Natural killer cell (primary cell): ENCODE measurements around the gene ARHGEF37. TPM values are rescaled to one million over a fixed set of nuclear protein-coding genes. Genes with fewer than 3 reads are reported as not detected.

Experiments used
- ATAC-seq, 3 donors: fragments of 150-1000 bp in 2 of 3; fragments of 200-7000 bp in 1 of 3; cut with Tn5 transposase; 1 replicate in 1 of 3; 2 replicates in 2 of 3; pipeline ENCODE4 v1.10.0; 2021; ENCODE audit warnings: mild to moderate bottlenecking in 2 of 3, moderate library complexity in 2 of 3
- DNase-seq, 2 donors: peaks; one replicate each; pipeline versions ENCODE4 v3.0.0 to v3.0.0-alpha.2; 2013 to 2021; ENCODE audit warnings: mixed read lengths in 1 of 2
- H3K27ac ChIP-seq: one replicate; pipeline ENCODE4 v1.5.1; 2013; ENCODE audit warnings: mild to moderate bottlenecking, low read length
- H3K27me3 ChIP-seq: one replicate; pipeline ENCODE4 v1.6.1; 2013; ENCODE audit warnings: low read length; ENCODE audit not compliant: control insufficient read depth, insufficient read depth
- H3K36me3 ChIP-seq: one replicate; pipeline ENCODE4 v1.6.1; 2013; ENCODE audit warnings: low read length; ENCODE audit not compliant: control insufficient read depth, insufficient read depth
- H3K4me1 ChIP-seq: one replicate; pipeline ENCODE4 v1.6.1; 2013; ENCODE audit warnings: low read length; ENCODE audit not compliant: control insufficient read depth, insufficient read depth
- H3K4me3 ChIP-seq: one replicate; pipeline ENCODE4 v1.5.1; 2013; ENCODE audit warnings: low read length
- H3K9me3 ChIP-seq: one replicate; pipeline ENCODE4 v1.6.1; 2013; ENCODE audit warnings: low read length; ENCODE audit not compliant: control insufficient read depth, insufficient read depth
- H3K27ac Mint-ChIP-seq, 2 donors: one replicate each; pipeline ENCODE4 v1.8.0; 2022; ENCODE audit warnings: mild to moderate bottlenecking in 2 of 2, mixed read lengths in 2 of 2, moderate library complexity in 1 of 2
- H3K27me3 Mint-ChIP-seq, 2 donors: one replicate each; pipeline ENCODE4 v1.8.0; 2022; ENCODE audit warnings: low read depth in 2 of 2, mixed read lengths in 2 of 2
- H3K36me3 Mint-ChIP-seq: one replicate; pipeline ENCODE4 v1.8.0; 2022; ENCODE audit warnings: mixed read lengths
- H3K4me1 Mint-ChIP-seq, 2 donors: one replicate each; pipeline ENCODE4 v1.8.0; 2022; ENCODE audit warnings: mixed read lengths in 2 of 2
- H3K4me3 Mint-ChIP-seq: one replicate; pipeline ENCODE4 v1.8.0; 2022; ENCODE audit warnings: mild to moderate bottlenecking, moderate library complexity, mixed read lengths
- H3K9me3 Mint-ChIP-seq, 2 donors: one replicate each; pipeline ENCODE4 v1.8.0; 2022; ENCODE audit warnings: mixed read lengths in 2 of 2
- WGBS: methylation state at CpG from one replicate; pipeline ENCODE4 v1.1.7; 2013; ENCODE audit warnings: missing lambda C conversion rate; ENCODE audit not compliant: insufficient coverage; 5-methylcytosine and 5-hydroxymethylcytosine counted together
- intact Hi-C: fragments of 100-400 bp; cut with micrococcal nuclease; formaldehyde crosslinking; loops from one replicate; pipeline ENCODE4 v1.14.2; 2022
- total RNA-seq, 4 donors: library from RNA; stranded (reverse); fragments of 120-200 nt in 1 of 4; gene quantifications; one replicate each; pipeline versions ENCODE4 v1.2.3 to v1.2.4, GENCODE V29; 2013 to 2022
- TF ChIP-seq, protein P1 (sequence below): fragments of 200-600 bp; IDR thresholded peaks from one replicate; pipeline ENCODE4 v1.8.0; 2022; ENCODE audit warnings: antibody characterized with exemption

The ARHGEF37 gene
- total RNA-seq, 3 donors from 2014 or later (not counting 1 experiment from before 2014, with no cell fraction given) = 0.61 to 2.6 TPM; not detected in 1

DNA sequence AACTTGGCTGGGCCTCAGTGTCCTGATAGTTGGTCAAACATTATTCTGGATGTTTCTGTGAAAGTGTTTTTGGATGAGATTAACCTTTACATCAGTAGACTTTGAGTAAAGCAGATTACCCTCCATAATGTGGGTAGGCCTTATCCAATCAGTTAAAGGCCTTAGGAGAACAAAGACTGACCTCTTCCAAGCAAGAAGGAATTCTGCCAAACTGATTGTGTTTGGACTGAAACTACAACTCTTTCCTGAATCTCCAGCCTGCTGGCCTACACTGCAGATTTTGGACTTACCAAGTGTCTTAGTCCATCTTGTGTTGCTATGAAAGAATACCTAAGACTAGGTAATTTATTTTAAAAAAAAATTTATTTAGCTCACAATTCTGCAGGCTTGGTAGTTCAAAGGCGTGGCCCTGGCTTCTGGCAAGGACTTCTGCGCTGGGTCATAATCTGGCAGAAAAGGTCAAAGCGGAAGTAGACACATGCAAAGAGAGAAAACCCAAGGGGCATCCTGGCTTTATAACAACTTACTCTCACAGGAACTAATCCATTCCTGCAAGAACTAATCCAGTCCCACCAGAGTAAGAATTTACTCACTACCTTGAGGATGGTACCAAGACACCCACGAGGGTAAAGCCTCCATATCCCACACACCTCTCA lies 8.6 kb upstream of the ARHGEF37 start:
- Mint-ChIP-seq H3K27ac (no peak overlapping the region), H3K27me3 (peaks cover 0 to 3% of the 10 kb centered on the region in 2 donors), H3K36me3 (no peaks in the 10 kb centered on the region), H3K4me3 (no peak overlapping the region), H3K9me3 (no peaks in the 10 kb centered on the region), H3K4me1 (no peaks in the 10 kb centered on the region)
- TF ChIP-seq, protein P1, sequence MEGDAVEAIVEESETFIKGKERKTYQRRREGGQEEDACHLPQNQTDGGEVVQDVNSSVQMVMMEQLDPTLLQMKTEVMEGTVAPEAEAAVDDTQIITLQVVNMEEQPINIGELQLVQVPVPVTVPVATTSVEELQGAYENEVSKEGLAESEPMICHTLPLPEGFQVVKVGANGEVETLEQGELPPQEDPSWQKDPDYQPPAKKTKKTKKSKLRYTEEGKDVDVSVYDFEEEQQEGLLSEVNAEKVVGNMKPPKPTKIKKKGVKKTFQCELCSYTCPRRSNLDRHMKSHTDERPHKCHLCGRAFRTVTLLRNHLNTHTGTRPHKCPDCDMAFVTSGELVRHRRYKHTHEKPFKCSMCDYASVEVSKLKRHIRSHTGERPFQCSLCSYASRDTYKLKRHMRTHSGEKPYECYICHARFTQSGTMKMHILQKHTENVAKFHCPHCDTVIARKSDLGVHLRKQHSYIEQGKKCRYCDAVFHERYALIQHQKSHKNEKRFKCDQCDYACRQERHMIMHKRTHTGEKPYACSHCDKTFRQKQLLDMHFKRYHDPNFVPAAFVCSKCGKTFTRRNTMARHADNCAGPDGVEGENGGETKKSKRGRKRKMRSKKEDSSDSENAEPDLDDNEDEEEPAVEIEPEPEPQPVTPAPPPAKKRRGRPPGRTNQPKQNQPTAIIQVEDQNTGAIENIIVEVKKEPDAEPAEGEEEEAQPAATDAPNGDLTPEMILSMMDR = no peak
- Histone ChIP-seq H3K36me3 (no peaks in the 10 kb centered on the region), H3K27me3 (no peaks in the 10 kb centered on the region), H3K4me1 (no peaks in the 10 kb centered on the region), H3K4me3 (no peak overlapping the region), H3K27ac (no peak overlapping the region), H3K9me3 (no peaks in the 10 kb centered on the region)
- DNase-seq (no peak), ATAC-seq (no peak)
- WGBS = 88% methylated on average over 4 of the region's 4 CpGs
- intact Hi-C loops = no loop called here

GRCh38 chr5:149575131-149575530 lies 6.2 kb upstream of the ARHGEF37 start:
- Histone ChIP-seq H3K27me3 (no peaks in the 10 kb centered on the region), H3K27ac (no peak overlapping the region), H3K9me3 (no peaks in the 10 kb centered on the region), H3K36me3 (no peaks in the 10 kb centered on the region), H3K4me3 (no peak overlapping the region), H3K4me1 (no peaks in the 10 kb centered on the region)
- peaks cover 3 to 11% of the 10 kb centered on the region in 2 donors for H3K27me3 Mint-ChIP-seq
- H3K4me1 Mint-ChIP-seq = no peaks in the 10 kb centered on the region
- no peak overlapping the region for H3K4me3 Mint-ChIP-seq
- DNase-seq (no peak), ATAC-seq (no peak)
- H3K9me3 Mint-ChIP-seq = no peaks in the 10 kb centered on the region
- 91% methylated on average over 3 of the region's 3 CpGs for WGBS
- no peaks in the 10 kb centered on the region for H3K36me3 Mint-ChIP-seq
- intact Hi-C loops = no loop called here
- TF ChIP-seq, protein P1 = no peak
- H3K27ac Mint-ChIP-seq = no peak overlapping the region

DNA sequence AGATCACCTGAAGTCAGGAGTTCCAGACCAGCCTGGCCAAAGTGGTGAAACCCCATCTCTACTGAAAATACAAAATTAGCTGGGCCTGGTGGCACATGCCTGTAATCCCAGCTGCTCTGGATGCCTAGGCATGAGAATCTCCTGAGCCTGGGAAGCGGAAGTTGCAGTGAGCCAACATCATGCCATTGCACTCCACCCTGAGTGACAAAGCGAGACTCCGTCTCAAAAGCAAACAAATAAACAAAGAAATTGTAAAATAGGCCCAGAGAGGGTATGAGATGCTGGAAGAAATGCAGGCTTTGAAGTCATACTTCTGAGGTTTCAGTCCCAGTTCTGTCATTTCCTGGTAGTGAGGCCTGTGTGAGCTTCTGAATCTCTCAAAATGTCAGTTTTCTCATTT lies 5.3 kb upstream of the ARHGEF37 start:
- Mint-ChIP-seq H3K4me3 (no peak overlapping the region), H3K36me3 (no peaks in the 10 kb centered on the region), H3K4me1 (peaks cover 0 to 3% of the 10 kb centered on the region in 2 donors), H3K27ac (no peak overlapping the region), H3K9me3 (no peaks in the 10 kb centered on the region), H3K27me3 (peaks cover 11 to 20% of the 10 kb centered on the region in 2 donors)
- Histone ChIP-seq H3K27me3 (peaks cover 1% of the 10 kb centered on the region), H3K27ac (no peak overlapping the region), H3K36me3 (no peaks in the 10 kb centered on the region), H3K4me3 (no peak overlapping the region), H3K9me3 (no peaks in the 10 kb centered on the region), H3K4me1 (peaks cover 4% of the 10 kb centered on the region)
- ATAC-seq (no peak), DNase-seq (peak in 1 of 2 donors; percentile 58)
- 80% methylated on average over 3 of the region's 3 CpGs for WGBS
- intact Hi-C loops = no loop called here
- TF ChIP-seq, protein P1 = no peak

DNA sequence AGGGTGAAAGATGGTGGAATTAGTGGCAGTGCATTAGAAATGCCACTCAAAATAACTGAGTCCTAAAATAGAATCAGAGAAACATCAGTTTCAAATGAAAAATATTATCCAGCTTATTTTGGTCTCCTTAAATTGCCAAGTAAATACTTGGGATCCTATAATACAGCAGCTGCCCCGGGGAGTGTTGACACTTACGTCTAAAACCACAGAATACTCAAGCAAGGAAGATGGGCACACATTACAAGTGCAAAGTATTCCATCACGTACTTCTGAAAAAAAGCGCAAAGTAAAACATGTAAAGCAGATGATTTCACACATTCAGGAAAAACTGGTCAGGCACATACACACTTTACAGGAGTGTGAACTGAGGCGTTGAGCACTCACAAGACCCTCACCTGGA lies 2.4 kb upstream of the ARHGEF37 start:
- H3K4me3 Mint-ChIP-seq = no peak overlapping the region
- Histone ChIP-seq H3K36me3 (no peaks in the 10 kb centered on the region), H3K27me3 (peaks cover 7% of the 10 kb centered on the region), H3K4me1 (peaks cover 9% of the 10 kb centered on the region), H3K4me3 (no peak overlapping the region), H3K9me3 (no peaks in the 10 kb centered on the region), H3K27ac (no peak overlapping the region)
- intact Hi-C loops = no loop called here
- TF ChIP-seq, protein P1 = no peak
- no peaks in the 10 kb centered on the region for H3K9me3 Mint-ChIP-seq
- WGBS = 87% methylated on average over 5 of the region's 5 CpGs
- peaks cover 0 to 5% of the 10 kb centered on the region in 2 donors for H3K4me1 Mint-ChIP-seq
- DNase-seq (no peak), ATAC-seq (no peak)
- H3K27ac Mint-ChIP-seq = no peak overlapping the region
- H3K27me3 Mint-ChIP-seq = peaks cover 20 to 27% of the 10 kb centered on the region in 2 donors
- no peaks in the 10 kb centered on the region for H3K36me3 Mint-ChIP-seq
